PC-3 (cell line): ENCODE data around the gene PTP4A2. TPM values are rescaled to one million over a fixed set of nuclear protein-coding genes. Genes with fewer than 3 reads are reported as not detected.

ENCODE experiments used
- ATAC-seq: fragments of 200-7000 bp; cut with Tn5 transposase; 2 replicates; pipeline ENCODE4 v1.9.1; 2020; ENCODE audit warnings: mild to moderate bottlenecking, moderate library complexity
- BruUV-seq: library from RNA; stranded (reverse); fragments of 400-500 nt; replicated peaks from 2 replicates; lab custom pipeline; 2021; lab: Mats Ljungman, UMichigan
- CTCF ChIA-PET: fragments of 300-600 bp; sonication (Branson Sonifier 250); formaldehyde crosslinking; loops from one replicate; lab custom pipeline; 2022; ENCODE audit warnings: antibody characterized with exemption; lab: Charles Lee
- POLR2A ChIA-PET: fragments of 300-600 bp; sonication (Branson Sonifier 250); formaldehyde crosslinking; loops from one replicate; lab custom pipeline; 2022; ENCODE audit warnings: antibody characterized with exemption; ENCODE audit not compliant: unreplicated experiment; lab: Charles Lee
- DNase-seq: peaks from one replicate; pipeline ENCODE4 v3.0.0-alpha.2; 2015
- H2AFZ ChIP-seq: fragments of 300-600 bp; sonication (generic); 2 replicates; pipeline ENCODE4 v1.6.0; 2016; ENCODE audit warnings: antibody characterized with exemption, low read length
- H3F3A ChIP-seq: fragments of 300-600 bp; sonication (generic); one replicate; pipeline ENCODE4 v1.6.0; 2017; ENCODE audit warnings: antibody characterized with exemption, low read length, control low read depth, mild to moderate bottlenecking; ENCODE audit not compliant: unreplicated experiment
- H3K27ac ChIP-seq: fragments of 300-600 bp; sonication (generic); 2 replicates; pipeline ENCODE4 v1.5.1; 2016; ENCODE audit warnings: mild to moderate bottlenecking, low read length
- H3K27me3 ChIP-seq: fragments of 300-600 bp; sonication (generic); 2 replicates; pipeline ENCODE4 v1.6.1; 2016; ENCODE audit warnings: low read length, mixed read lengths
- H3K36me3 ChIP-seq: fragments of 300-600 bp; sonication (generic); 2 replicates; pipeline ENCODE4 v1.6.1; 2016; ENCODE audit warnings: low read depth, mixed run types, low read length, mixed read lengths
- H3K4me1 ChIP-seq: fragments of 300-600 bp; sonication (generic); 2 replicates; pipeline ENCODE4 v1.5.1; 2016; ENCODE audit warnings: low read length; ENCODE audit not compliant: insufficient read depth
- H3K4me2 ChIP-seq: fragments of 300-600 bp; sonication (generic); 2 replicates; pipeline ENCODE4 v1.6.0; 2016; ENCODE audit warnings: low read length
- H3K4me3 ChIP-seq: fragments of 300-600 bp; sonication (generic); 2 replicates; pipeline ENCODE4 v1.5.1; 2016; ENCODE audit warnings: mild to moderate bottlenecking, low read length, mixed read lengths
- H3K79me2 ChIP-seq: fragments of 300-600 bp; sonication (generic); 2 replicates; pipeline ENCODE4 v1.6.1; 2017; ENCODE audit warnings: low read length, mixed read lengths
- H3K9ac ChIP-seq: fragments of 300-600 bp; sonication (generic); 2 replicates; pipeline ENCODE4 v1.6.0; 2016; ENCODE audit warnings: mild to moderate bottlenecking, low read length
- H3K9me2 ChIP-seq: fragments of 300-600 bp; sonication (generic); replicated peaks from 2 replicates; pipeline ENCODE4 v1.6.1; 2016; ENCODE audit warnings: mixed run types, low read length, mixed read lengths
- H3K9me3 ChIP-seq: fragments of 300-600 bp; sonication (generic); 2 replicates; pipeline ENCODE4 v1.6.1; 2016; ENCODE audit warnings: low read length, mixed read lengths
- H4K20me1 ChIP-seq: fragments of 300-600 bp; sonication (generic); 2 replicates; pipeline ENCODE4 v1.6.1; 2016; ENCODE audit warnings: low read length, mixed read lengths
- EZH2 ChIP-seq: fragments of 300-600 bp; sonication (generic); IDR thresholded peaks from one replicate; pipeline ENCODE4 v1.6.1; 2017; ENCODE audit warnings: antibody characterized with exemption, mild to moderate bottlenecking, low read length; ENCODE audit not compliant: unreplicated experiment
- EZH2phosphoT487 ChIP-seq: fragments of 300-600 bp; sonication (generic); IDR thresholded peaks from 2 replicates; pipeline ENCODE4 v1.6.1; 2018; ENCODE audit warnings: mild to moderate bottlenecking, antibody characterized with exemption, low read length, borderline replicate concordance
- intact Hi-C: fragments of 100-400 bp; cut with micrococcal nuclease; formaldehyde crosslinking; loops from 2 replicates; pipeline ENCODE4 v1.9.0; 2023
- total RNA-seq: library from RNA; depleted of rRNA; stranded (reverse); fragments of >200 nt; gene quantifications from 2 replicates; pipeline ENCODE4 v1.2.3, GENCODE V29; 2014
- TF ChIP-seq, protein P1 (sequence below): fragments of 300-600 bp; sonication (generic); conservative IDR thresholded peaks from 2 replicates; pipeline ENCODE4 v1.5.1; 2017; ENCODE audit warnings: antibody characterized with exemption, low read depth, mild to moderate bottlenecking, low read length

Gene PTP4A2
- total RNA-seq, 1 experiment from 2014 or later = 335 TPM

- Histone ChIP-seq H3K4me2 (no peak overlapping the region), H3K36me3 (no peaks in the 10 kb centered on the region), H4K20me1 (no peaks in the 10 kb centered on the region), H3K9me3 (no peaks in the 10 kb centered on the region), H3K9ac (no peak overlapping the region), H3K4me1 (peaks cover 6% of the 10 kb centered on the region), H3K4me3 (no peak overlapping the region), H3K79me2 (no peaks in the 10 kb centered on the region), H3K27me3 (no peaks in the 10 kb centered on the region), H3F3A (no peaks in the 10 kb centered on the region), H3K9me2 (no peaks in the 10 kb centered on the region), H3K27ac (no peak overlapping the region), H2AFZ (no peak overlapping the region)
- ATAC-seq (no peak), DNase-seq (no peak)
- ChIA-PET CTCF (no interaction called here), POLR2A (interaction anchor here (0.6 kb wide), 1 partner anchor 122 kb away, joined by 3 read pairs; no protein-coding TSS in a partner anchor)
- TF ChIP-seq, protein P1, sequence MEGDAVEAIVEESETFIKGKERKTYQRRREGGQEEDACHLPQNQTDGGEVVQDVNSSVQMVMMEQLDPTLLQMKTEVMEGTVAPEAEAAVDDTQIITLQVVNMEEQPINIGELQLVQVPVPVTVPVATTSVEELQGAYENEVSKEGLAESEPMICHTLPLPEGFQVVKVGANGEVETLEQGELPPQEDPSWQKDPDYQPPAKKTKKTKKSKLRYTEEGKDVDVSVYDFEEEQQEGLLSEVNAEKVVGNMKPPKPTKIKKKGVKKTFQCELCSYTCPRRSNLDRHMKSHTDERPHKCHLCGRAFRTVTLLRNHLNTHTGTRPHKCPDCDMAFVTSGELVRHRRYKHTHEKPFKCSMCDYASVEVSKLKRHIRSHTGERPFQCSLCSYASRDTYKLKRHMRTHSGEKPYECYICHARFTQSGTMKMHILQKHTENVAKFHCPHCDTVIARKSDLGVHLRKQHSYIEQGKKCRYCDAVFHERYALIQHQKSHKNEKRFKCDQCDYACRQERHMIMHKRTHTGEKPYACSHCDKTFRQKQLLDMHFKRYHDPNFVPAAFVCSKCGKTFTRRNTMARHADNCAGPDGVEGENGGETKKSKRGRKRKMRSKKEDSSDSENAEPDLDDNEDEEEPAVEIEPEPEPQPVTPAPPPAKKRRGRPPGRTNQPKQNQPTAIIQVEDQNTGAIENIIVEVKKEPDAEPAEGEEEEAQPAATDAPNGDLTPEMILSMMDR = no peak
- no peak for TF ChIP-seq EZH2
- no peak for TF ChIP-seq EZH2phosphoT487
- BruUV-seq = no TSS peak
- intact Hi-C loops = no loop called here
Measured at GRCh38 chr1:31978843-31979400, 40.8 kb upstream of the PTP4A2 start.

DNA sequence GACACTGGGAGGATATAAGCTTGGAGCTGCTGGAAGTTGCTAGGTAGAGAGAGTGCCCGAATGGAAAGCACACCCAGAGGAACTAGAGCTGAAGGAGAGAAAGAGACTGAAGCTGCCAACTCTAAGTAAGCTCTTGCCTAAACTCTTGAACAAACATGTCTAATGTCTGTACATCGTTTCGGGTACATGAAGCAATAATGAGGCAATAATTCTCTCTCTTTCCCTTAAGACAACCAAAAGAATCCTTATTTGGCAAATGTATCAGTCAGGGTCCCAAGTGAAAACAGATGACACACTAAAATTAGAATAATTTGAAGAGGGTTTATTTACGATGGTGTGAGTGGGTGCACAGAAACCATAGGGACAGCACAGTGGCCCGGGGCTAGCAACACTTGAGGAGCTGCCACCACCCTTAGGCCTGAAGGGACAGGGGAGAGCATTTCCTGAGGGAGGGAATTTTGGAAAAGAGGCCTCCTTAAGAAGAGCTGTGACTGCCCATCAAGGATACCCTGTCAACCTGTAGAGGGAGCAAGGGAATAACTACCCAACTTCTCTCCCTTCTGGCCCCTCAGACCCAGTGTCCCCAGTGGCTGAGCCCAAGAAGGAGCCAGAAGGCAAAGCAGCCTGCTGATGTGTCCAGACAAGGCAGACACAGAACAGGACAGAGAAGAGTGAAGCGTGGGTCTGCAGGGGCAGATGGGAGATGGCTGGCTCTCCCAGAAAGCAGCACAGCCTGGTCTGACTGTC, 39.4 kb upstream of the PTP4A2 start:
- no peaks in the 10 kb centered on the region for H3K9me3 ChIP-seq
- ATAC-seq = peak; percentile 80
- H3K27me3 ChIP-seq = no peaks in the 10 kb centered on the region
- no peak overlapping the region for H3K4me2 ChIP-seq
- no peak overlapping the region for H3K27ac ChIP-seq
- no peaks in the 10 kb centered on the region for H3K79me2 ChIP-seq
- no peak overlapping the region for H3K4me3 ChIP-seq
- no peak overlapping the region for H3K9ac ChIP-seq
- peak; percentile 58 for DNase-seq
- intact Hi-C loops = loop anchor here (1.0 kb wide), 1 partner anchor 86 kb away; no protein-coding TSS in a partner anchor
- no peaks in the 10 kb centered on the region for H4K20me1 ChIP-seq
- no peaks in the 10 kb centered on the region for H3F3A ChIP-seq
- CTCF ChIA-PET = interaction anchor here (0.6 to 1.0 kb wide), 2 partner anchors 14 to 85 kb away, joined by 3 to 5 read pairs; no protein-coding TSS in a partner anchor
- 0 out of 2 replicates have a peak overlapping the region, but pooled peaks have one; percentile 34 for H2AFZ ChIP-seq
- no peaks in the 10 kb centered on the region for H3K9me2 ChIP-seq
- TF ChIP-seq, protein P1 = peak; percentile 54
- TF ChIP-seq EZH2phosphoT487 (no peak), EZH2 (no peak)
- peaks cover 6% of the 10 kb centered on the region for H3K4me1 ChIP-seq
- BruUV-seq = no TSS peak
- H3K36me3 ChIP-seq = no peaks in the 10 kb centered on the region
- POLR2A ChIA-PET = interaction anchor here (0.5 kb wide), 1 partner anchor 84 kb away, joined by 10 read pairs; no protein-coding TSS in a partner anchor
